Prostate gland (tissue), 2 donors: ENCODE measurements around the gene DHX34.

Source experiments
- CTCF ChIP-seq, 4 experiments: fragments of 200-600 bp in 2 of 4; fragments of 450-650 bp in 2 of 4; sonication (generic) in 2 of 4; IDR thresholded peaks; 1 replicate in 3 of 4; 2 replicates in 1 of 4; pipeline ENCODE4 v1.5.1; 2016 to 2019; ENCODE audit warnings: antibody characterized with exemption in 4 of 4, mild to moderate bottlenecking in 2 of 4, moderate library complexity in 2 of 4
- POLR2A ChIP-seq: fragments of 450-650 bp; IDR thresholded peaks from one replicate; pipeline ENCODE4 v1.6.1; 2016; ENCODE audit warnings: antibody characterized with exemption, mild to moderate bottlenecking

GRCh38 chr19:47373246-47374240 is 24.4 kb downstream of the DHX34 start:
- TF ChIP-seq CTCF (IDR thresholded peaks at IDR 0.05) = no peak
- no peak for TF ChIP-seq POLR2A
